Lung (tissue), 12 donors: ENCODE measurements around the gene ANGPTL5. TPM values are rescaled to one million over a fixed set of nuclear protein-coding genes. Genes with fewer than 3 reads are reported as not detected.

Source experiments
- ATAC-seq: fragments of 200-7000 bp; cut with Tn5 transposase; one replicate; pipeline ENCODE4 v1.9.1; 2020; ENCODE audit warnings: moderate number of reproducible peaks; ENCODE audit not compliant: insufficient read depth, low FRiP score
- DNase-seq, 3 donors: peaks; one replicate each; pipeline ENCODE4 v3.0.0-alpha.2; 2013 to 2017
- H3K27ac ChIP-seq, 2 donors: one replicate each; pipeline ENCODE4 v1.5.1; 2013; ENCODE audit warnings: mild to moderate bottlenecking in 2 of 2, moderate library complexity in 2 of 2, control low read depth in 1 of 2, inconsistent platforms in 1 of 2, low read depth in 1 of 2, low read length in 1 of 2
- H3K27me3 ChIP-seq, 3 donors: one replicate each; pipeline ENCODE4 v1.5.1; 2013; ENCODE audit warnings: low read length in 2 of 3; ENCODE audit not compliant: control insufficient read depth in 3 of 3, insufficient read depth in 3 of 3
- H3K36me3 ChIP-seq, 4 donors: one replicate each; pipeline ENCODE4 v1.5.1; 2013; ENCODE audit warnings: low read length in 4 of 4, mild to moderate bottlenecking in 1 of 4, moderate library complexity in 1 of 4; ENCODE audit not compliant: control insufficient read depth in 4 of 4, insufficient read depth in 4 of 4
- H3K4me1 ChIP-seq, 5 donors: one replicate each; pipeline ENCODE4 v1.5.1; 2013; ENCODE audit warnings: low read length in 5 of 5, mild to moderate bottlenecking in 2 of 5, moderate library complexity in 1 of 5; ENCODE audit not compliant: control insufficient read depth in 5 of 5, insufficient read depth in 5 of 5
- H3K4me3 ChIP-seq: one replicate; pipeline ENCODE4 v1.5.1; 2013; ENCODE audit warnings: mild to moderate bottlenecking, control low read depth, moderate library complexity
- H3K9ac ChIP-seq, 2 donors: one replicate each; pipeline ENCODE4 v1.5.1; 2013; ENCODE audit warnings: low read length in 2 of 2, control low read depth in 1 of 2; ENCODE audit not compliant: insufficient read depth in 1 of 2
- H3K9me3 ChIP-seq, 4 donors: one replicate each; pipeline ENCODE4 v1.5.1; 2013; ENCODE audit warnings: low read length in 3 of 4, mild to moderate bottlenecking in 1 of 4, moderate library complexity in 1 of 4; ENCODE audit not compliant: control insufficient read depth in 4 of 4, insufficient read depth in 3 of 4
- CTCF ChIP-seq: IDR thresholded peaks from 2 replicates; pipeline ENCODE4 v1.5.1; 2012; ENCODE audit warnings: mild to moderate bottlenecking; ENCODE audit errors: control extremely low read depth, extremely low read depth
- WGBS, 2 donors: extraction: QIAGEN DNeasy Blood & Tissue Kit; methylation state at CpG; one replicate each; pipeline ENCODE4 v1.1.7; 2013; 5-methylcytosine and 5-hydroxymethylcytosine counted together
- polyA plus RNA-seq, 2 donors: library from polyadenylated mRNA; stranded (reverse); fragments of 200-250 nt; gene quantifications; one replicate each; pipeline ENCODE4 v1.2.1, GENCODE V29; 2013
- total RNA-seq, 2 donors: library from RNA; depleted of rRNA in 1 of 2; stranded (reverse); fragments of >200 nt in 1 of 2; gene quantifications; one replicate each; pipeline ENCODE4 v1.2.1, GENCODE V29; 2014 to 2021
- donor health status: control.
- donor health status: control.
- donor health status: Bipolar disorder and iron deficiency.
- donor health status: healthy.
- donor health status: DM: yes; HTN: yes; CAD: no.

The ANGPTL5 gene
- total and polyA plus RNA-seq, 4 donors = 0.08 to 0.40 (median 0.11) TPM; not detected in 1

GRCh38 chr11:101955278-101955677, 39.0 kb upstream of the ANGPTL5 start:
- H3K27me3 ChIP-seq = no peaks in the 10 kb centered on the region
- H3K36me3 ChIP-seq = peaks cover 0 to 6% (median 2%) of the 10 kb centered on the region in 4 donors
- no peak for TF ChIP-seq CTCF
- DNase-seq (no peak), ATAC-seq (no peak)
- no peak overlapping the region for H3K4me3 ChIP-seq
- no peak overlapping the region for H3K9ac ChIP-seq
- WGBS, 2 donors = 90 to 93% methylated on average over 3 of the region's 3 CpGs
- H3K9me3 ChIP-seq = no peaks in the 10 kb centered on the region
- H3K27ac ChIP-seq = no peak overlapping the region
- no peaks in the 10 kb centered on the region for H3K4me1 ChIP-seq

DNA sequence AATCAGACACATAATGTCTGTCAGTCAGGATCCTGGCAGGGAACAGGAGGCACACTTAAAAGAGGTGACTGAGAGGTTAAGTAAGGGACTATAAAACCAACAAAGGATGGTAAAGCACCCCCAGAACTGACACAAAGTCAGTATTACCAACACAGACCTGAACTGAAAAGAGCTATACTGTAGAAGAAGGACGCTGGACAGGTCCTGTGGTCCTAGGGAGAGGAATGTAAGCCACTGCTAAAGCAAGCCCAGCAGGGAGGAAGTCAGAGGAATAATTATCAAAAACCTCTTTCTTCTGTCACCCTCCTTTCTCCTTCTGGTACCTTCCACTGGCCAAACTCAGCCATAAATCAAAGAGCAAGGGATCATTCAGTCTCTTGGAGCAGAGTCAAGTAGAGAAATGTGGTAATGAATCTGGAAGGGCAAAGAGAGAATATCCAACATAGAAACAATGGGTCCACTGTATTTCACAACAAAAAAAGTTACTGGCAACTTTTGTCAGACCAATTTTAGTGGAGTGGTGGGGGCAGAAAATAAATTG, 33.4 kb upstream of the ANGPTL5 start:
- peaks cover 0 to 4% (median 0%) of the 10 kb centered on the region in 4 donors for H3K36me3 ChIP-seq
- 72 to 86% methylated on average over 1 of the region's 1 CpG for WGBS, 2 donors
- H3K27ac ChIP-seq = no peak overlapping the region
- no peaks in the 10 kb centered on the region for H3K4me1 ChIP-seq
- no peak overlapping the region for H3K9ac ChIP-seq
- no peaks in the 10 kb centered on the region for H3K9me3 ChIP-seq
- no peaks in the 10 kb centered on the region for H3K27me3 ChIP-seq
- DNase-seq (no peak), ATAC-seq (no peak)
- TF ChIP-seq CTCF = no peak
- H3K4me3 ChIP-seq = no peak overlapping the region

GRCh38 chr11:101945448-101945847, 29.1 kb upstream of the ANGPTL5 start:
- Histone ChIP-seq H3K27ac (no peak overlapping the region), H3K36me3 (peaks cover 0 to 2% (median 0%) of the 10 kb centered on the region in 4 donors), H3K9me3 (no peaks in the 10 kb centered on the region), H3K27me3 (no peaks in the 10 kb centered on the region), H3K9ac (no peak overlapping the region), H3K4me3 (no peak overlapping the region), H3K4me1 (no peaks in the 10 kb centered on the region)
- ATAC-seq (no peak), DNase-seq (no peak)
- 85 to 89% methylated on average over 4 of the region's 4 CpGs for WGBS, 2 donors
- TF ChIP-seq CTCF = no peak

- H3K4me1 ChIP-seq = no peaks in the 10 kb centered on the region
- H3K27ac ChIP-seq = no peak overlapping the region
- no peak overlapping the region for H3K4me3 ChIP-seq
- H3K27me3 ChIP-seq = no peaks in the 10 kb centered on the region
- DNase-seq (no peak), ATAC-seq (no peak)
- no peak overlapping the region for H3K9ac ChIP-seq
- H3K9me3 ChIP-seq = no peaks in the 10 kb centered on the region
- WGBS, 2 donors = 84 to 95% methylated on average over 2 of the region's 2 CpGs
- peaks cover 0 to 2% (median 0%) of the 10 kb centered on the region in 4 donors for H3K36me3 ChIP-seq
- TF ChIP-seq CTCF = no peak
Observed at GRCh38 chr11:101944923-101945322, 28.6 kb upstream of the ANGPTL5 start.
